GM21528 (cell line): ENCODE measurements around the gene KATNA1.

Experiments
- ATAC-seq: cut with Tn5 transposase; IDR thresholded peaks from one replicate; pipeline ENCODE4 v1.9.1; 2021; ENCODE audit warnings: mild to moderate bottlenecking, moderate library complexity; ENCODE audit not compliant: unreplicated experiment, low FRiP score

KATNA1 gene

GRCh38 chr6:149545258-149545753 is 103.2 kb downstream of the KATNA1 start:
- peak; percentile 26 for ATAC-seq
